ENCODE results near the gene NTHL1. TPM values are rescaled to one million over a fixed set of nuclear protein-coding genes. Genes with fewer than 3 reads are reported as not detected.

NTHL1 gene
- polyA plus RNA-seq, 1 experiment = 10.7 TPM

DNA sequence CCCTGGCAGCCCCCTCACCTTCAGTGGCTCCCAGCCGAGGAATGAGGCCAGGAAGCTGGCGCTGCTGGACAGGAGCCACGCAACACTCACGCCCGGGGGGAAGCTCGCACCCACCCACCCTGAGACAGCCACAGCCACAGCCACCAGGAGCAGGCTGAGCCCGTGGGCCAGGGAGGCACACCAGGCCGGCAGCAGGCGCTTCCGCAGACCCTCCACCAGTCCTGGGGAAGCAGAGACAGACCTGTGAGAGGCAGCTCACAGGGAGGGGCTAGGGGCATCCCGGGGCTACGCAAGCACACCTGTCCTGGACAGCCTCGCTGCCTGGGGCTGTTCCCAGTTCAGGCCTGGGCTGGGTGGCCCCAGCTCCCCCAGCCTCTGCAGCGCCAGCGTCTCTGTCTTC is 46.2 kb upstream of the NTHL1 start:
- peaks cover 11% of the 10 kb centered on the region; the same call in 1 of the 2 replicates for H3K9me3 ChIP-seq (ENCODE audit: control insufficient read depth, insufficient read depth, low read length)
- ChIA-PET CTCF (no interaction called here), POLR2A (no interaction called here)
- no peak overlapping the region for H3K4me3 ChIP-seq (ENCODE audit: low read depth, low read length)
- no peak for DNase-seq (ENCODE audit: low read depth, low spot score)
- H3K27ac ChIP-seq (ENCODE audit: low read depth, low read length) = no peak overlapping the region
- TF ChIP-seq, protein P1, sequence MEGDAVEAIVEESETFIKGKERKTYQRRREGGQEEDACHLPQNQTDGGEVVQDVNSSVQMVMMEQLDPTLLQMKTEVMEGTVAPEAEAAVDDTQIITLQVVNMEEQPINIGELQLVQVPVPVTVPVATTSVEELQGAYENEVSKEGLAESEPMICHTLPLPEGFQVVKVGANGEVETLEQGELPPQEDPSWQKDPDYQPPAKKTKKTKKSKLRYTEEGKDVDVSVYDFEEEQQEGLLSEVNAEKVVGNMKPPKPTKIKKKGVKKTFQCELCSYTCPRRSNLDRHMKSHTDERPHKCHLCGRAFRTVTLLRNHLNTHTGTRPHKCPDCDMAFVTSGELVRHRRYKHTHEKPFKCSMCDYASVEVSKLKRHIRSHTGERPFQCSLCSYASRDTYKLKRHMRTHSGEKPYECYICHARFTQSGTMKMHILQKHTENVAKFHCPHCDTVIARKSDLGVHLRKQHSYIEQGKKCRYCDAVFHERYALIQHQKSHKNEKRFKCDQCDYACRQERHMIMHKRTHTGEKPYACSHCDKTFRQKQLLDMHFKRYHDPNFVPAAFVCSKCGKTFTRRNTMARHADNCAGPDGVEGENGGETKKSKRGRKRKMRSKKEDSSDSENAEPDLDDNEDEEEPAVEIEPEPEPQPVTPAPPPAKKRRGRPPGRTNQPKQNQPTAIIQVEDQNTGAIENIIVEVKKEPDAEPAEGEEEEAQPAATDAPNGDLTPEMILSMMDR (IDR thresholded peaks at IDR 0.05; ENCODE audit: low read depth, low read length) = no peak
- no peaks in the 10 kb centered on the region for H3K27me3 ChIP-seq (ENCODE audit: control insufficient read depth, insufficient read depth, low read length)

DNA sequence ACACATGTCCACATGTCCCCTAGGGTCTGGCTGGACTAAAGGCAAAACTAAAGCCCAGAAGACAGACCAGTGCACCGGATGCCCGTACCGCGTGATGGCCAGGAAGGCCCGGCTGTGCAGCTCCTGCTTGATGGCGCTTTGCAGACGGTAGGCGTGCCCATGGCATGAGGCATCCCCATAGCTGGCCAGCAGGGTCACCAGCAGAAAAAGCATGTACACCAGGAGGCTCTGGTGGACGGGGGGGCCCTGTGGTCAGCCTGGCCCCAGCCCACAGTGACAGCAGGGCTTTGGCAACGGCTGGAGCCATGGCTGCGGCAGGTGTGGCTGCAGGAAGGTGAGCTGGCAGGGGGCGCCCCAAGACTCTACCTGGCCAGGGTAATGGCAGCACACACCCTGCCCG is 45.2 kb upstream of the NTHL1 start:
- TF ChIP-seq, protein P1 (IDR thresholded peaks at IDR 0.05; ENCODE audit: low read depth, low read length) = no peak
- no peak overlapping the region for H3K4me3 ChIP-seq (ENCODE audit: low read depth, low read length)
- H3K27me3 ChIP-seq (ENCODE audit: control insufficient read depth, insufficient read depth, low read length) = no peaks in the 10 kb centered on the region
- ChIA-PET POLR2A (no interaction called here), CTCF (no interaction called here)
- no peak for DNase-seq (ENCODE audit: low read depth, low spot score)
- peaks cover 11% of the 10 kb centered on the region; the same call in 1 of the 2 replicates for H3K9me3 ChIP-seq (ENCODE audit: control insufficient read depth, insufficient read depth, low read length)
- H3K27ac ChIP-seq (ENCODE audit: low read depth, low read length) = no peak overlapping the region

DNA sequence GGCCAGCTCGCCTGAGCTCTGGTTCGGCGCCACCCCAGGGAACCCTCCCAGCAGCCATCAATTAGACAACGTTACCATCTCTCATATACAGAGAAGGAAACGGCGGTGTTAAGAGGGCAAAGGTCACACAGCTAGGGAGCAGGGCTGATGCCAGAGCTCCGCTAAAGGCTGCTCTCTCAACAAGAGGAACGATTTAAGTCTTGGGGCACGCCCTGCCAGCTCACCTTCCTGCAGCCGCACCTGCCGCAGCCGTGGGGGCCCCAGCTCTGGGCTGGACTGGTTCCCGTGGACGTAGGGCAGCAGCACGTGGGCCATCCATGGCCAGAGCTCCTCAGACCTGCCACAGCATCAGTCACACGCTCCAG is 44.6 kb upstream of the NTHL1 start:
- Histone ChIP-seq H3K4me3 (ENCODE audit: low read depth, low read length) (no peak overlapping the region), H3K27ac (ENCODE audit: low read depth, low read length) (no peak overlapping the region), H3K9me3 (ENCODE audit: control insufficient read depth, insufficient read depth, low read length) (peaks cover 11% of the 10 kb centered on the region; the same call in 1 of the 2 replicates), H3K27me3 (ENCODE audit: control insufficient read depth, insufficient read depth, low read length) (no peaks in the 10 kb centered on the region)
- ChIA-PET CTCF (interaction anchor here (1.0 kb wide), 1 partner anchor 48 kb away, joined by 3 read pairs; no protein-coding TSS in a partner anchor), POLR2A (no interaction called here)
- TF ChIP-seq, protein P1 (IDR thresholded peaks at IDR 0.05; ENCODE audit: low read depth, low read length) = no peak
- DNase-seq (ENCODE audit: low read depth, low spot score) = no peak

DNA sequence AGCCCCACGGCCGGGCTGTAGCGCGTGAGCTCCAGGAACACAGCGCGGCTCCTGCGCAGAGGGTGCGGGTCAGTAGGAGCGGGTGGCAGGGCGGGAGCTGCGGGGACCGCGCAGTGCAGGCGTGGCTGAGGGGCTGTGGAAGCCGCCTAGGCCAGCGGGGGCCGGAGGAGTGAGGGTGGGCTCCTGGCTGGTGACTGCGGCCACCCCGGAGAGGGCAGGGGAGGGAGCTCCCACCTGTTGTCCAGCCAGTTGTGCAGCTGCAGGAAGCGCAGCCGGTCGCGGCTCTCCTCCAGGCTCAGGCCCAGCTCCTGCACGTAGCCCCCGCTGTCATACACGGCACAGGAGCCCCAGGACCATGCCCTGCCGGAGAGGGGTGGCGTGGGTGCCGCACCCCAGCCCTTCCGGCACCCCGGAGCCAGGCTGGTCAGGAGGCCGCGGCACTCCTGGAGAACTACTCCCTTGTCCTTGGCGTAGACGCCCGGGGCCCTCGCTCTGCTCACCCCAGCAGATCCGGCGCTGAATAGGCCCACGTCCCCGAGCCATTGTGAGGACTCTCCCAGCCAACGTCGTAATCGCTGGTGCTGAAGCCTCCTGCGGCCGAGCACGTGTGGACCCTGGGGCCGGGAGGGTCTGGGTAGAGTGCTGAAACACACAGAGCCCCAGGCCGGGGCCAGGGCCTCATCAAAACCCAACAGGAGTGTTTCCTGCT is 44.1 kb upstream of the NTHL1 start:
- DNase-seq (ENCODE audit: low read depth, low spot score) = no peak
- Histone ChIP-seq H3K27me3 (ENCODE audit: control insufficient read depth, insufficient read depth, low read length) (no peaks in the 10 kb centered on the region), H3K9me3 (ENCODE audit: control insufficient read depth, insufficient read depth, low read length) (peaks cover 11% of the 10 kb centered on the region; the same call in 1 of the 2 replicates), H3K4me3 (ENCODE audit: low read depth, low read length) (no peak overlapping the region), H3K27ac (ENCODE audit: low read depth, low read length) (no peak overlapping the region)
- POLR2A ChIA-PET = no interaction called here
- CTCF ChIA-PET = interaction anchor here (1.0 kb wide), 1 partner anchor 49 kb away, joined by 3 read pairs; no protein-coding TSS in a partner anchor
- TF ChIP-seq, protein P1 (IDR thresholded peaks at IDR 0.05; ENCODE audit: low read depth, low read length) = no peak

DNA sequence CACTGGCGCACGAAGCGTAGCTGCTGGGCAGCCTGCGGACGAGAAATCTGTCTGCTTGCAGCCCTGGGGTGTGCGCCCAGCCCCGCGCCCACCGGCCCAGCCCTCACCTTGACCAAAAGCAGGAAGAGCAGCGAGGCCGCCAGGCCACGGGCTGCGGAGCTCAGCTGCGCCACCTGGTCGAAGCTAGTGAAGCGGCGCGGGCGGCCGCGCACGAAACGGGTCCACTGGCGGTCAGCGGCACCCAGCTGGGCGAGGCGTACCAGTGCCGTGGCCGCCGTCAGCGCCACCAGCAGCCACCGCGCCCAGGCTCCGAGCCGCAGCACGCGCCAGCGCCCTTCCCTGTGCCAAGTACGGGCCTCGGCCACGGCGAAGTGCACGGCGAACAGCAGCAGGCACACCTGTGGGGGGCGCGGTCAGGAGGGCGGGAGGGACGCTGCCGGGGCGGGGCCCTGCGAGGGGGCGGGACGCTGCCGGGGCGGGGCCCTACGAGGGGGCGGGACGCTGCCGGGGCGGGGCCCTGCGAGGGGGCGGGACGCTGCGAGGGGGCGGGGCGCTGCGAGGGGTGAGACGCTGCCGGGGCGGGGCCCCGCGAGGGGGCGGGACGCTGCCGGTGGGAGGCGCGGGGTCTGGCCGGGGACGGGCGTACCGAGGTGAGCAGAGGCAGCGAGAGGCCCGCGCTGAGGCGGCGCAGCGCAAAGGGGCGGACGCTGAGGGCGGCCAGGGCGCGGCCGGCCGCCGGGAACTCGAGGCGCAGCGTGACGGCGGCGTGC is 43.3 kb upstream of the NTHL1 start:
- TF ChIP-seq, protein P1 (IDR thresholded peaks at IDR 0.05; ENCODE audit: low read depth, low read length) = no peak
- CTCF ChIA-PET = no interaction called here
- POLR2A ChIA-PET = interaction anchor here (1.0 kb wide), 1 partner anchor 65 kb away, joined by 3 read pairs; the partner anchor contains the start of gene TRAF7
- no peak for DNase-seq (ENCODE audit: low read depth, low spot score)
- H3K27me3 ChIP-seq (ENCODE audit: control insufficient read depth, insufficient read depth, low read length) = no peaks in the 10 kb centered on the region
- H3K27ac ChIP-seq (ENCODE audit: low read depth, low read length) = no peak overlapping the region
- no peak overlapping the region for H3K4me3 ChIP-seq (ENCODE audit: low read depth, low read length)
- peaks cover 11% of the 10 kb centered on the region; the same call in 1 of the 2 replicates for H3K9me3 ChIP-seq (ENCODE audit: control insufficient read depth, insufficient read depth, low read length)
